IMR-90 (cell line): ENCODE measurements around the gene TBC1D22A. TPM values are rescaled to one million over a fixed set of nuclear protein-coding genes. Genes with fewer than 3 reads are reported as not detected.

Experiments
- ATAC-seq: fragments of 200-7000 bp; cut with Tn5 transposase; 2 replicates; pipeline ENCODE4 v1.9.1; 2020; ENCODE audit warnings: low read depth, mild to moderate bottlenecking, moderate library complexity
- BruUV-seq: library from RNA; stranded (reverse); fragments of 400-500 nt; replicated peaks from 2 replicates; lab custom pipeline; 2021; lab: Mats Ljungman, UMichigan
- CTCF ChIA-PET: fragments of 300-600 bp; formaldehyde crosslinking; extraction: SDS; loops from one replicate; lab custom pipeline; 2021; ENCODE audit warnings: antibody characterized with exemption; lab: Yijun Ruan, JAX
- POLR2A ChIA-PET: fragments of 300-600 bp; sonication (Branson Sonifier 250); formaldehyde crosslinking; loops from one replicate; lab custom pipeline; 2022; ENCODE audit warnings: antibody characterized with exemption; ENCODE audit not compliant: unreplicated experiment; lab: Charles Lee
- DNase-seq: peaks from one replicate; pipeline ENCODE4 v3.0.0; 2013
- H2AFZ ChIP-seq: replicated peaks from 2 replicates; pipeline ENCODE3; 2013; ENCODE audit warnings: low read length, mild to moderate bottlenecking; ENCODE audit not compliant: poor library complexity
- H2AK5ac ChIP-seq: 2 replicates; pipeline ENCODE4 v1.6.1; 2013; ENCODE audit warnings: low read depth, low read length, inconsistent platforms
- H2AK9ac ChIP-seq: replicated peaks from 2 replicates; pipeline ENCODE3; 2013; ENCODE audit warnings: mild to moderate bottlenecking, low read depth, low read length, moderate library complexity; ENCODE audit not compliant: poor library complexity
- H2BK120ac ChIP-seq: 2 replicates; pipeline ENCODE4 v1.6.1; 2013; ENCODE audit warnings: low read depth, low read length, inconsistent platforms
- H2BK15ac ChIP-seq: 3 replicates; pipeline ENCODE4 v1.6.1; 2013; ENCODE audit warnings: low read depth, low read length, inconsistent platforms
- H2BK20ac ChIP-seq: 2 replicates; pipeline ENCODE4 v1.6.1; 2013; ENCODE audit warnings: low read depth, mild to moderate bottlenecking, inconsistent platforms, low read length, moderate library complexity
- H2BK5ac ChIP-seq: 2 replicates; pipeline ENCODE4 v1.6.1; 2013; ENCODE audit warnings: mild to moderate bottlenecking, low read depth, low read length, inconsistent platforms; ENCODE audit not compliant: poor library complexity, severe bottlenecking
- H3K14ac ChIP-seq: replicated peaks from 2 replicates; pipeline ENCODE4 v1.6.1; 2013; ENCODE audit warnings: low read depth, low read length, inconsistent platforms
- H3K18ac ChIP-seq: 2 replicates; pipeline ENCODE4 v1.6.1; 2013; ENCODE audit warnings: low read depth, low read length, control low read depth
- H3K23ac ChIP-seq: 2 replicates; pipeline ENCODE4 v1.6.1; 2013; ENCODE audit warnings: low read depth, low read length, inconsistent platforms
- H3K27ac ChIP-seq: 2 replicates; pipeline ENCODE4 v1.5.1; 2013; ENCODE audit warnings: mild to moderate bottlenecking, control low read depth, low read length; ENCODE audit not compliant: insufficient read depth
- H3K27me3 ChIP-seq: 2 replicates; pipeline ENCODE4 v1.6.1; 2013; ENCODE audit warnings: low read length; ENCODE audit not compliant: control insufficient read depth, insufficient read depth
- H3K36me3 ChIP-seq: 2 replicates; pipeline ENCODE4 v1.6.1; 2013; ENCODE audit warnings: low read length, mixed read lengths; ENCODE audit not compliant: control insufficient read depth, insufficient read depth
- H3K4ac ChIP-seq: 2 replicates; pipeline ENCODE4 v1.6.1; 2013; ENCODE audit warnings: low read depth, low read length, inconsistent platforms
- H3K4me1 ChIP-seq: 2 replicates; pipeline ENCODE4 v1.6.1; 2013; ENCODE audit warnings: low read length, mixed read lengths; ENCODE audit not compliant: control insufficient read depth, insufficient read depth
- H3K4me2 ChIP-seq: 2 replicates; pipeline ENCODE4 v1.6.1; 2013; ENCODE audit warnings: low read depth, mild to moderate bottlenecking, control low read depth, low read length, moderate library complexity
- H3K4me3 ChIP-seq: 2 replicates; pipeline ENCODE4 v1.5.1; 2013; ENCODE audit warnings: low read depth, mild to moderate bottlenecking, control low read depth, low read length, moderate library complexity; ENCODE audit not compliant: insufficient read depth
- H3K56ac ChIP-seq: 2 replicates; pipeline ENCODE4 v1.6.1; 2013; ENCODE audit warnings: low read length, inconsistent platforms; ENCODE audit not compliant: insufficient read depth; ENCODE audit errors: extremely low read depth
- H3K79me1 ChIP-seq, 2 experiments: 2 replicates each; pipeline ENCODE4 v1.6.1; 2013; ENCODE audit warnings: low read length in 2 of 2, inconsistent platforms in 1 of 2, low read depth in 1 of 2
- H3K9ac ChIP-seq: 2 replicates; pipeline ENCODE4 v1.6.1; 2013; ENCODE audit warnings: low read depth, low read length, control low read depth
- H3K9me1 ChIP-seq: 2 replicates; pipeline ENCODE4 v1.6.1; 2013; ENCODE audit warnings: low read length, inconsistent platforms; ENCODE audit not compliant: insufficient read depth
- H3K9me3 ChIP-seq: 2 replicates; pipeline ENCODE4 v1.6.1; 2013; ENCODE audit warnings: low read length; ENCODE audit not compliant: control insufficient read depth, insufficient read depth
- H4K20me1 ChIP-seq: 2 replicates; pipeline ENCODE4 v1.6.1; 2013; ENCODE audit warnings: low read length, inconsistent platforms; ENCODE audit not compliant: insufficient read depth
- H4K5ac ChIP-seq: 2 replicates; pipeline ENCODE4 v1.6.1; 2013; ENCODE audit warnings: mild to moderate bottlenecking, low read depth, low read length, control low read depth
- H4K8ac ChIP-seq, 2 experiments: 2 replicates each; pipeline ENCODE4 v1.6.1; 2013; ENCODE audit warnings: low read depth in 2 of 2, low read length in 2 of 2, control low read depth in 1 of 2, inconsistent platforms in 1 of 2
- H4K91ac ChIP-seq: 2 replicates; pipeline ENCODE4 v1.6.1; 2013; ENCODE audit warnings: low read depth, low read length, inconsistent platforms; ENCODE audit not compliant: insufficient read depth
- BHLHE40 ChIP-seq: fragments of 150-350 bp; IDR thresholded peaks from 2 replicates; pipeline ENCODE4 v1.6.1; 2016; ENCODE audit warnings: mild to moderate bottlenecking, low read depth, low read length
- CHD1 ChIP-seq: IDR thresholded peaks from 2 replicates; pipeline ENCODE4 v1.6.1; 2012; ENCODE audit warnings: low read depth, low read length, improper control_type of control experiment
- CTCF ChIP-seq: conservative IDR thresholded peaks from 2 replicates; pipeline ENCODE4 v1.5.1; 2012; ENCODE audit warnings: mild to moderate bottlenecking, low read depth, low read length, improper control_type of control experiment
- ELK1 ChIP-seq: fragments of 150-350 bp; IDR thresholded peaks from 2 replicates; pipeline ENCODE4 v1.6.1; 2016; ENCODE audit warnings: low read depth, mild to moderate bottlenecking, low read length, moderate library complexity, borderline replicate concordance
- FOS ChIP-seq: fragments of 150-350 bp; IDR thresholded peaks from 2 replicates; pipeline ENCODE4 v1.6.1; 2016; ENCODE audit warnings: low read depth, low read length
- MAFK ChIP-seq: IDR thresholded peaks from 2 replicates; pipeline ENCODE4 v1.6.1; 2012; ENCODE audit warnings: low read depth, low read length, improper control_type of control experiment
- MAZ ChIP-seq: IDR thresholded peaks from 2 replicates; pipeline ENCODE4 v1.6.1; 2012; ENCODE audit warnings: low read depth, mild to moderate bottlenecking, low read length, improper control_type of control experiment, moderate library complexity, borderline replicate concordance
- MXI1 ChIP-seq: IDR thresholded peaks from 2 replicates; pipeline ENCODE4 v1.6.1; 2012; ENCODE audit warnings: low read depth, mild to moderate bottlenecking, low read length, moderate library complexity, borderline replicate concordance
- NFE2L2 ChIP-seq: fragments of 150-350 bp; IDR thresholded peaks from 2 replicates; pipeline ENCODE4 v1.6.1; 2016; ENCODE audit warnings: low read depth, mild to moderate bottlenecking, low read length
- POLR2A ChIP-seq: IDR thresholded peaks from 2 replicates; pipeline ENCODE4 v1.6.1; 2012; ENCODE audit warnings: mild to moderate bottlenecking, low read depth, low read length
- RAD21 ChIP-seq: IDR thresholded peaks from 2 replicates; pipeline ENCODE4 v1.6.1; 2012; ENCODE audit warnings: low read length, improper control_type of control experiment
- RCOR1 ChIP-seq: IDR thresholded peaks from 2 replicates; pipeline ENCODE4 v1.6.1; 2012; ENCODE audit warnings: mild to moderate bottlenecking, low read length, improper control_type of control experiment; ENCODE audit not compliant: insufficient replicate concordance
- RFX5 ChIP-seq: IDR thresholded peaks from 2 replicates; pipeline ENCODE4 v1.8.0; 2012; ENCODE audit warnings: low read depth, mild to moderate bottlenecking, low read length, moderate library complexity
- SMC3 ChIP-seq: fragments of 150-350 bp; IDR thresholded peaks from 2 replicates; pipeline ENCODE4 v1.6.1; 2016; ENCODE audit warnings: low read depth, mild to moderate bottlenecking, antibody characterized with exemption, low read length, moderate library complexity
- USF2 ChIP-seq: fragments of 150-350 bp; IDR thresholded peaks from 2 replicates; pipeline ENCODE4 v1.6.1; 2017; ENCODE audit warnings: mild to moderate bottlenecking, antibody characterized with exemption, low read length, low read depth
- WGBS, 2 experiments: methylation state at CpG; one replicate each; pipeline versions ENCODE4 v1.1.5 to v1.1.7; 2013; ENCODE audit warnings: missing lambda C conversion rate in 2 of 2; ENCODE audit not compliant: insufficient read length in 1 of 2; ENCODE audit errors: extremely low coverage in 2 of 2; 5-methylcytosine and 5-hydroxymethylcytosine counted together
- dilution Hi-C: fragments of 300-500 bp; cut with HindIII; formaldehyde crosslinking; loops from one replicate; pipeline ENCODE4 v1.14.3; 2018; ENCODE audit warnings: low sequenced_read_pairs; ENCODE audit not compliant: unreplicated experiment
- in situ Hi-C: fragments of 300-500 bp; cut with MboI; formaldehyde crosslinking; loops from 3 replicates; pipeline ENCODE4 v1.14.3; 2019; ENCODE audit warnings: low sequenced_read_pairs, inconsistent platforms, mixed read lengths
- intact Hi-C: fragments of 100-400 bp; cut with micrococcal nuclease; formaldehyde crosslinking; loops from 2 replicates; pipeline ENCODE4 v1.10.0; 2022
- polyA plus RNA-seq, 3 experiments: library from polyadenylated mRNA; depleted of rRNA; stranded (reverse); fragments of >200 nt; gene quantifications; 2 replicates each; pipeline ENCODE4 v1.2.3, GENCODE V29; 2012; ENCODE audit warnings: low replicate concordance in 1 of 3
- total RNA-seq: library from RNA; depleted of rRNA; stranded (reverse); fragments of >200 nt; gene quantifications from 2 replicates; pipeline ENCODE4 v1.2.3, GENCODE V29; 2012

TBC1D22A gene
- total and polyA plus RNA-seq, 2 of the 4 experiments (the other 2 are of a cell fraction): 9.0 to 16.7 TPM

GRCh38 chr22:46815559-46815895 is 53.1 kb downstream of the TBC1D22A start:
- in situ Hi-C loops (no loop called here), dilution Hi-C loops (no loop called here), intact Hi-C loops (loop anchor here (2.0 kb wide), 1 partner anchor 61 kb away; no protein-coding TSS in a partner anchor)
- Histone ChIP-seq H3K14ac (no peak overlapping the region), H3K27ac (no peak overlapping the region), H3K9me3 (no peaks in the 10 kb centered on the region), H4K5ac (no peak overlapping the region), H2BK15ac (no peak overlapping the region; the same call in 2 of the 3 replicates), H3K4ac (peak overlapping the region; percentile 65; the same call in 1 of the 2 replicates), H2BK20ac (no peak overlapping the region), H2AK9ac (peak overlapping the region; percentile 82), H2BK120ac (no peak overlapping the region), H3K56ac (no peak overlapping the region), H3K4me1 (peaks cover 14% of the 10 kb centered on the region), H3K9me1 (peaks cover 10% of the 10 kb centered on the region), H3K23ac (no peak overlapping the region), H3K36me3 (peaks cover 4% of the 10 kb centered on the region; the same call in 1 of the 2 replicates), H2AFZ (no peak overlapping the region), H3K9ac (no peak overlapping the region), H3K27me3 (no peaks in the 10 kb centered on the region), H3K4me2 (no peak overlapping the region), H3K18ac (no peak overlapping the region), H4K8ac (no peak overlapping the region), H2BK5ac (no peak overlapping the region), H2AK5ac (peak overlapping the region; percentile 77; the same call in 1 of the 2 replicates), H4K91ac (no peak overlapping the region; the same call in none of the 2 replicates), H4K20me1 (peaks cover 34% of the 10 kb centered on the region; the same call in 1 of the 2 replicates), H3K79me1 (peaks cover 20 to 48% of the 10 kb centered on the region in 2 experiments), H3K4me3 (no peak overlapping the region)
- ChIA-PET CTCF (interaction anchor here (0.9 kb wide), 1 partner anchor 13 kb away, joined by 5 read pairs; no protein-coding TSS in a partner anchor), POLR2A (no interaction called here)
- DNase-seq (no peak), ATAC-seq (no peak)
- BruUV-seq: no TSS peak
- TF ChIP-seq RCOR1 (no peak), MAZ (no peak), CTCF (no peak), RAD21 (no peak), MXI1 (no peak), NFE2L2 (no peak), ELK1 (no peak), FOS (no peak), POLR2A (no peak), CHD1 (no peak), USF2 (no peak), BHLHE40 (no peak), MAFK (no peak), RFX5 (no peak), SMC3 (no peak)
- WGBS, 2 experiments: no CpG with 5 or more reads among the region's 5 CpGs
